Prostate gland (tissue), 2 donors: ENCODE data around the gene CHML. TPM values are rescaled to one million over a fixed set of nuclear protein-coding genes. Genes with fewer than 3 reads are reported as not detected.

Experiments used
- DNase-seq: peaks from one replicate; pipeline ENCODE4 v3.0.0-alpha.2; 2019; ENCODE audit warnings: low spot score
- H3K27ac ChIP-seq, 2 donors: fragments of 200-600 bp; sonication (generic); 2 replicates each; pipeline ENCODE4 v1.5.1; 2017 to 2019
- H3K27me3 ChIP-seq: fragments of 200-600 bp; sonication (generic); replicated peaks from 2 replicates; pipeline ENCODE4 v1.5.1; 2019; ENCODE audit not compliant: insufficient read depth
- H3K36me3 ChIP-seq, 2 donors: fragments of 200-600 bp; sonication (generic); 1 replicate in 1 of 2; 2 replicates in 1 of 2; pipeline versions ENCODE4 v1.5.1 to v1.8.1; 2017 to 2019
- H3K4me1 ChIP-seq: fragments of 200-600 bp; sonication (generic); replicated peaks from 2 replicates; pipeline ENCODE4 v1.5.1; 2019
- H3K4me3 ChIP-seq, 2 donors: fragments of 200-600 bp; sonication (generic); 2 replicates each; pipeline ENCODE4 v1.5.1; 2017 to 2019
- H3K9me3 ChIP-seq: fragments of 200-600 bp; sonication (generic); 2 replicates; pipeline ENCODE4 v1.5.1; 2017
- CTCF ChIP-seq, 4 experiments: fragments of 200-600 bp in 2 of 4; fragments of 450-650 bp in 2 of 4; sonication (generic) in 2 of 4; IDR thresholded peaks; 1 replicate in 3 of 4; 2 replicates in 1 of 4; pipeline ENCODE4 v1.5.1; 2016 to 2019; ENCODE audit warnings: antibody characterized with exemption in 4 of 4, mild to moderate bottlenecking in 2 of 4, moderate library complexity in 2 of 4
- POLR2A ChIP-seq: fragments of 450-650 bp; IDR thresholded peaks from one replicate; pipeline ENCODE4 v1.6.1; 2016; ENCODE audit warnings: antibody characterized with exemption, mild to moderate bottlenecking
- POLR2AphosphoS5 ChIP-seq: sonication (generic); formaldehyde crosslinking; IDR thresholded peaks from one replicate; pipeline ENCODE4 v1.6.1; 2017; ENCODE audit warnings: antibody characterized with exemption
- WGBS: methylation state at CpG from one replicate; pipeline ENCODE4 v1.1.5; 2018; 5-methylcytosine and 5-hydroxymethylcytosine counted together
- intact Hi-C: fragments of 100-400 bp; cut with DNase I; formaldehyde crosslinking; loops from one replicate; pipeline ENCODE4 v1.14.2; 2022
- total RNA-seq, 2 donors: library from RNA; depleted of rRNA; stranded (reverse); fragments of >200 nt; gene quantifications; one replicate each; pipeline ENCODE4 v1.1.0, GENCODE V29; 2016

Gene CHML
- total RNA-seq, 2 donors from 2014 or later, result 3.0 to 18.9 TPM

GRCh38 chr1:241638099-241638682, 2.0 kb downstream of the CHML start:
- 81% methylated on average over 5 of the region's 5 CpGs for WGBS
- no peak overlapping the region for H3K27ac ChIP-seq
- H3K4me3 ChIP-seq, result no peak overlapping the region
- DNase-seq, result no peak
- H3K27me3 ChIP-seq, result no peaks in the 10 kb centered on the region
- H3K4me1 ChIP-seq, result no peaks in the 10 kb centered on the region
- intact Hi-C loops, result no loop called here
- H3K36me3 ChIP-seq, result no peaks in the 10 kb centered on the region
- no peak for TF ChIP-seq CTCF (IDR thresholded peaks at IDR 0.05)
- TF ChIP-seq POLR2AphosphoS5, result no peak
- TF ChIP-seq POLR2A, result no peak
- no peaks in the 10 kb centered on the region for H3K9me3 ChIP-seq

GRCh38 chr1:241637604-241638003, 2.6 kb downstream of the CHML start:
- DNase-seq, result no peak
- intact Hi-C loops, result no loop called here
- Histone ChIP-seq H3K36me3 (no peaks in the 10 kb centered on the region), H3K27ac (no peak overlapping the region), H3K9me3 (no peaks in the 10 kb centered on the region), H3K4me1 (no peaks in the 10 kb centered on the region), H3K4me3 (no peak overlapping the region), H3K27me3 (no peaks in the 10 kb centered on the region)
- WGBS, result 88% methylated on average over 4 of the region's 4 CpGs
- no peak for TF ChIP-seq POLR2A
- TF ChIP-seq POLR2AphosphoS5, result no peak
- no peak for TF ChIP-seq CTCF (IDR thresholded peaks at IDR 0.05)

GRCh38 chr1:241637046-241637590, 3.1 kb downstream of the CHML start:
- no peak overlapping the region for H3K27ac ChIP-seq
- TF ChIP-seq POLR2A (no peak), POLR2AphosphoS5 (no peak)
- H3K4me3 ChIP-seq, result no peak overlapping the region
- DNase-seq, result no peak
- H3K27me3 ChIP-seq, result no peaks in the 10 kb centered on the region
- no peaks in the 10 kb centered on the region for H3K36me3 ChIP-seq
- no peaks in the 10 kb centered on the region for H3K4me1 ChIP-seq
- intact Hi-C loops, result no loop called here
- H3K9me3 ChIP-seq, result no peaks in the 10 kb centered on the region

GRCh38 chr1:241636291-241636690, 3.9 kb downstream of the CHML start:
- H3K27ac ChIP-seq, result no peak overlapping the region
- H3K4me1 ChIP-seq, result no peaks in the 10 kb centered on the region
- H3K4me3 ChIP-seq, result no peak overlapping the region
- H3K36me3 ChIP-seq, result no peaks in the 10 kb centered on the region
- H3K9me3 ChIP-seq, result no peaks in the 10 kb centered on the region
- DNase-seq, result no peak
- no peaks in the 10 kb centered on the region for H3K27me3 ChIP-seq
- no peak for TF ChIP-seq POLR2AphosphoS5
- 69% methylated on average over 1 of the region's 1 CpG for WGBS
- intact Hi-C loops, result no loop called here

DNA sequence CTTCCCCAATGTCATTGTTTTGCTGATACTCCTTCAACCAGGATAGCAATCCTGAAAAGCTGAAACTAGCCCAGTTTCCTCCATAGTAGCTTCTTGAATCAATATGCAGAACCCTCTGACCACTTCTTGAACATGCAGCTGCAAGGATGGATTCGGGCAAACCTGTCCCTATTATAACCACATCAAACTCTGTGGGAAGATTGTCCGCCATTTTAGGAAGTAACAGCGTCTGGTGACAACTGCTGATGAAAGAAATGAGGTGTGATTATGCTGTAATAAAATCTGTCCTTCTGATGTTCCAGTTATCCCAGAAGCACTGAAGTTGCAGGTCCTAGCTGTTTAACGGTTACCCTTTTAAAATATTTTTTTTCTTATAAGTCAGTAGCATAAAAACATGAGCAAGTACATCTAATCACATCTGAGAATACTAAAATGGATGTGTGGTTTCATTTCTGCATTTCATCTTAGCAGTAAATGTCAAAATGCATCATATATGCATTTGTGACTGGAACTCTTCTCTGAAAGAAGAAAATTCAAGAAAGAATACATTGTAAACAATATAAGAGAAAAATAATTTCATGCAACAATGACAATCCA, 4.5 kb downstream of the CHML start:
- no peak for DNase-seq

DNA sequence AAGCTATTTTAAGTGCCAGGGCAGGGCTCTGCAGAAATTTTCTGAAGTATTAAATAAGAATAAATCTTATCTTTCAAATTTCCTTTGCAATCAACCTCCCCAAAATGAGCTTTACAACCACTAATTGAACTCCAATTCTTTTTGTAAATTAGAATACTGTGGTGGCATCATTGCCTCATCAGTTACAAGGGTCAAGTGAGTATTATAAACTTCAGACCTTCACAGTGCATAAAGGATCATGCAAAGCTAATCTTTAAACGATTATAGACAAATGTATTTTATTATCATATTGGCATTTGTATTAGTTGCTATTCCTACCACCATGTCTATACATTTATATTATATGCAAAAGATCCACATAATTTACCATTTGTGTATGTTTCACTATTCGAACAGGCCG, 7.2 kb downstream of the CHML start:
- Histone ChIP-seq H3K27me3 (no peaks in the 10 kb centered on the region), H3K36me3 (no peaks in the 10 kb centered on the region), H3K4me1 (no peaks in the 10 kb centered on the region), H3K4me3 (no peak overlapping the region), H3K9me3 (no peaks in the 10 kb centered on the region), H3K27ac (no peak overlapping the region)
- TF ChIP-seq POLR2A (no peak), POLR2AphosphoS5 (no peak), CTCF (IDR thresholded peaks at IDR 0.05) (no peak)
- DNase-seq, result no peak
- WGBS, result 99% methylated on average over 3 of the region's 3 CpGs
- intact Hi-C loops, result no loop called here

More for the DNA sequence above, 4.5 kb downstream of the CHML start:
- no peaks in the 10 kb centered on the region for H3K27me3 ChIP-seq
- no peaks in the 10 kb centered on the region for H3K4me1 ChIP-seq
- WGBS, result 87% methylated on average over 4 of the region's 4 CpGs
- no peaks in the 10 kb centered on the region for H3K36me3 ChIP-seq
- intact Hi-C loops, result no loop called here
- no peak for TF ChIP-seq POLR2AphosphoS5
- no peak overlapping the region for H3K4me3 ChIP-seq
- H3K27ac ChIP-seq, result no peak overlapping the region
- H3K9me3 ChIP-seq, result no peaks in the 10 kb centered on the region
